Body of pancreas (tissue), 4 donors: ENCODE results near the gene RPL32.

Source experiments
- CTCF ChIP-seq, 7 experiments: fragments of 450-650 bp in 4 of 7; fragments of 200-600 bp in 3 of 7; sonication (generic) in 3 of 7; IDR thresholded peaks; one replicate each; pipeline ENCODE4 v1.5.1; 2016 to 2019; ENCODE audit warnings: antibody characterized with exemption in 7 of 7
- POLR2A ChIP-seq, 3 donors: fragments of 450-650 bp; IDR thresholded peaks; one replicate each; pipeline ENCODE4 v1.6.1; 2016; ENCODE audit warnings: antibody characterized with exemption in 3 of 3, mild to moderate bottlenecking in 2 of 3

- TF ChIP-seq CTCF (IDR thresholded peaks at IDR 0.05) (no peak), POLR2A (IDR thresholded peaks at IDR 0.05) (no peak)
Measured at GRCh38 chr3:12797892-12798558, 43.3 kb downstream of the RPL32 start.
